Ovary (tissue), 9 donors: ENCODE measurements around the gene R3HCC1L. TPM values are rescaled to one million over a fixed set of nuclear protein-coding genes. Genes with fewer than 3 reads are reported as not detected.

Experiments
- DNase-seq, 5 donors: peaks; one replicate each; pipeline ENCODE4 v3.0.0-alpha.2; 2019 to 2020
- H3K27ac ChIP-seq, 2 donors: fragments of 200-600 bp; one replicate each; pipeline versions ENCODE4 v1.5.1 to v1.8.0; 2019 to 2022
- H3K27me3 ChIP-seq: fragments of 200-600 bp; one replicate; pipeline ENCODE4 v1.8.0; 2022
- H3K36me3 ChIP-seq: fragments of 200-600 bp; sonication (generic); one replicate; pipeline ENCODE4 v1.5.1; 2019
- H3K4me1 ChIP-seq: one replicate; pipeline ENCODE4 v1.8.1; 2013; ENCODE audit warnings: mild to moderate bottlenecking, moderate library complexity; ENCODE audit not compliant: insufficient read depth
- H3K4me3 ChIP-seq: fragments of 200-600 bp; sonication (generic); one replicate; pipeline ENCODE4 v1.5.1; 2017
- H3K9me3 ChIP-seq, 2 donors: fragments of 200-600 bp in 1 of 2; sonication (generic) in 1 of 2; one replicate each; pipeline versions ENCODE4 v1.5.1 to v1.8.1; 2013 to 2019; ENCODE audit warnings: mild to moderate bottlenecking in 1 of 2, moderate library complexity in 1 of 2
- CTCF ChIP-seq, 3 donors: fragments of 450-650 bp in 2 of 3; fragments of 200-600 bp in 1 of 3; IDR thresholded peaks; one replicate each; pipeline versions ENCODE4 v1.5.1 to v1.8.0; 2016 to 2022; ENCODE audit warnings: antibody characterized with exemption in 3 of 3, mild to moderate bottlenecking in 1 of 3
- EP300 ChIP-seq: sonication (generic); formaldehyde crosslinking; IDR thresholded peaks from one replicate; pipeline ENCODE4 v1.6.1; 2017; ENCODE audit warnings: antibody characterized with exemption
- POLR2A ChIP-seq: fragments of 450-650 bp; IDR thresholded peaks from one replicate; pipeline ENCODE4 v1.6.1; 2017; ENCODE audit warnings: antibody characterized with exemption, mild to moderate bottlenecking, moderate library complexity
- WGBS, 3 donors: extraction: QIAGEN DNeasy Blood & Tissue Kit in 1 of 3; methylation state at CpG; one replicate each; pipeline versions ENCODE4 v1.1.5 to v1.1.7; 2013 to 2017; 5-methylcytosine and 5-hydroxymethylcytosine counted together
- intact Hi-C, 4 donors: fragments of 100-400 bp; cut with DNase I; formaldehyde crosslinking; loops; one replicate each; pipeline versions ENCODE4 v1.11.0 to v1.15.1; 2022 to 2023
- polyA plus RNA-seq, 2 donors: library from polyadenylated mRNA; stranded (reverse); fragments of 200-250 nt in 1 of 2; fragments of 350-450 nt in 1 of 2; fragmentation: Illumina TruSeq in 1 of 2; extraction: RNeasy Lipid Tissue Mini Kit (QIAGEN cat#74804) in 1 of 2; gene quantifications; one replicate each; pipeline ENCODE4 v1.2.3, GENCODE V29; 2013 to 2014
- total RNA-seq, 7 donors: library from RNA; depleted of rRNA in 2 of 7; stranded (reverse); fragments of >200 nt in 2 of 7; fragmentation: NEBNext Ultra II Directional in 3 of 7; extraction: Animal tissue kit (Norgen Biotek cat#: 25700) in 3 of 7; gene quantifications; one replicate each; pipeline versions ENCODE4 v1.1.0 to v1.2.4, GENCODE V29; 2016 to 2023
- donor health status: DM: no; HTN: no; CAD: no; lungs with moderate emphysema.
- donor health status: DM: no; HTN: no; CAD: no.
- donor health status: Bipolar disorder and iron deficiency.
- donor health status: DM: yes; HTN: yes; CAD: no.
- donor health status: DM: no; HTN: no; CAD: no.
- donor health status: DM: yes; HTN: yes; CAD: no.

R3HCC1L gene
- total and polyA plus RNA-seq, 9 donors, result 7.4 to 10.8 (median 9.1) TPM

- Histone ChIP-seq H3K4me3 (no peak overlapping the region), H3K9me3 (no peaks in the 10 kb centered on the region), H3K27me3 (no peaks in the 10 kb centered on the region), H3K4me1 (no peaks in the 10 kb centered on the region), H3K36me3 (no peaks in the 10 kb centered on the region), H3K27ac (no peak overlapping the region)
- 42 to 57% (median 47%) methylated on average over 8 of the region's 8 CpGs for WGBS, 3 donors
- no peak for TF ChIP-seq POLR2A
- TF ChIP-seq EP300, result no peak
- TF ChIP-seq CTCF (IDR thresholded peaks at IDR 0.05), result no peak
- intact Hi-C loops, result no loop called here
- DNase-seq, result no peak
Measured at GRCh38 chr10:98097175-98097574, 37.3 kb upstream of the R3HCC1L start.

DNA sequence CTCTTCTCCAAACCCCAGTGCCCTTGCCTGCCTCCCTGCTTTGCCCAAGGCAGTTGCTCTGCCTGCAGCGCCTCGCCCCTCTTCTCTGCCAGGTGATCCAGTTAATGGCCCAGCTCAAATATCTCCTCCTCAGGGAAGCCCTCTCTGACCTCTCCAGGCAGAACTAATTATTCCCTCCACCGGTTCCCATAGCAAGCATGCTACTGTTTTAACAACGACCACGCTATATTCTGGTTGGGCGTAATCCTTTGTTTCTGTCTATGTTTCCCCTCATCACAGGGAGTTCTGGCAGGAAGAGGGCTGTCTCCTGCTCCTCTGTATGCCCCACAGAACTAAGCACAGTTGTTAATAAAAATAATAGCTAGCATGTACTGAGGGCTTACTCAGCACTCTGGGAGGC is 36.8 kb upstream of the R3HCC1L start:
- WGBS, 3 donors, result 11 to 19% (median 12%) methylated on average over 6 of the region's 6 CpGs
- no peaks in the 10 kb centered on the region for H3K27me3 ChIP-seq

GRCh38 chr10:98098247-98098646 is 36.2 kb upstream of the R3HCC1L start:
- DNase-seq, result no peak
- Histone ChIP-seq H3K9me3 (no peaks in the 10 kb centered on the region), H3K4me3 (no peak overlapping the region), H3K27me3 (no peaks in the 10 kb centered on the region), H3K4me1 (no peaks in the 10 kb centered on the region), H3K27ac (no peak overlapping the region), H3K36me3 (no peaks in the 10 kb centered on the region)
- WGBS, 3 donors, result 61 to 66% (median 65%) methylated on average over 6 of the region's 6 CpGs
- intact Hi-C loops, result no loop called here
- no peak for TF ChIP-seq CTCF (IDR thresholded peaks at IDR 0.05)

More for the DNA sequence above, 36.8 kb upstream of the R3HCC1L start:
- Histone ChIP-seq H3K4me1 (no peaks in the 10 kb centered on the region), H3K36me3 (no peaks in the 10 kb centered on the region), H3K4me3 (no peak overlapping the region), H3K9me3 (no peaks in the 10 kb centered on the region), H3K27ac (no peak overlapping the region)
- no peak for DNase-seq
- no peak for TF ChIP-seq POLR2A
- intact Hi-C loops, result no loop called here

GRCh38 chr10:98100476-98100875 is 34.0 kb upstream of the R3HCC1L start:
- DNase-seq, result no peak
- intact Hi-C loops, result no loop called here
- Histone ChIP-seq H3K27me3 (no peaks in the 10 kb centered on the region), H3K4me1 (no peaks in the 10 kb centered on the region), H3K9me3 (no peaks in the 10 kb centered on the region), H3K4me3 (no peak overlapping the region), H3K36me3 (no peaks in the 10 kb centered on the region), H3K27ac (no peak overlapping the region)
- no peak for TF ChIP-seq POLR2A
- no peak for TF ChIP-seq CTCF (IDR thresholded peaks at IDR 0.05)
- TF ChIP-seq EP300, result no peak
- WGBS, 3 donors, result 39 to 41% (median 40%) methylated on average over 3 of the region's 3 CpGs

DNA sequence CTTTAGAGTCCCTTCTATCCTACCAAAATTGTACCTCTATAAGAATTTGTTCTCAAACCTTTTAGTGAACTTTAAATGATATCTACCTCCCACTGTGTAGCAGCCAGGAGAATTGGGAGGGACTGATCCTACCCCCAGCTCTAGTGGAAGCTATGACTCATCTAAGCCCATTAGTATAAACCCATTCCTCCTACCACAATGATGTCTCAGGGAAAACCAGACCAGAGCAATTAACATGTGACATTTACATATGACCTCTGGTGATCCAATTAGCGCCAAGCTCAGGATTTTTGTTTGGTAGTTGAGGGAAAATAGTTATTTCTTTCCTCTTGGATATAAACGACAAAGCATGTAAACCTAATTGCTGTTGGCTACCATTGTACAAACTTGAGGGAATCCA is 33.1 kb upstream of the R3HCC1L start:
- no peak overlapping the region for H3K4me3 ChIP-seq
- intact Hi-C loops, result no loop called here
- no peaks in the 10 kb centered on the region for H3K9me3 ChIP-seq
- no peaks in the 10 kb centered on the region for H3K4me1 ChIP-seq
- DNase-seq, result no peak
- H3K27ac ChIP-seq, result no peak overlapping the region
- no peak for TF ChIP-seq CTCF (IDR thresholded peaks at IDR 0.05)
- TF ChIP-seq POLR2A, result no peak
- no peak for TF ChIP-seq EP300
- WGBS, 3 donors, result 80 to 91% (median 87%) methylated on average over 2 of the region's 2 CpGs
- no peaks in the 10 kb centered on the region for H3K27me3 ChIP-seq
- no peaks in the 10 kb centered on the region for H3K36me3 ChIP-seq
